ENCODE results near the gene CDHR5. TPM values are rescaled to one million over a fixed set of nuclear protein-coding genes. Genes with fewer than 3 reads are reported as not detected.
A peak's percentile ranks its signal among the peaks of the same experiment; 100 is the strongest.

The CDHR5 gene
- total RNA-seq, 2 experiments from 2014 or later: not detected

DNA sequence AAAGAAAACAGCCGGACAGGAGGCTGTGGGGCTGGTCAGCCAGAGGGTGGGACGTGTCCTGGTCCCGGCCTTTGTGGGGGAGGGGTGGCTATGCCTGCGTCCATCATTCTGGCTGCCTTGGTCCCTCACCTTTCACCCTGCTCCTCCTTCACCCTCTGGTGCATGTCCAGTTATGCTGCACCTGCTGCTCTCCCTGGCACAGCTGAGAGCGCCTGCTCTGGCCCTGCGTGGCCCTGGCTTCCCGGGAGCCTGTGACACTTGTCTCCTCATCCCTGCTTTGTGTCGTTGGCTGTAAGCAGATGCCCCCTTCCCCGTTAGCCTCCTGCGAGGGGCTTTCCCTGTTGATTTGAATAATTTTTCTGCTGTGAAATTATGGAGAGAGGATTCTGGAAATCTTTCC is 31.8 kb downstream of the CDHR5 start:
- Mint-ChIP-seq H3K36me3 (ENCODE audit: low read depth) (peaks cover 72% of the 10 kb centered on the region), H3K27ac (no peak overlapping the region), H3K9me3 (no peaks in the 10 kb centered on the region)

DNA sequence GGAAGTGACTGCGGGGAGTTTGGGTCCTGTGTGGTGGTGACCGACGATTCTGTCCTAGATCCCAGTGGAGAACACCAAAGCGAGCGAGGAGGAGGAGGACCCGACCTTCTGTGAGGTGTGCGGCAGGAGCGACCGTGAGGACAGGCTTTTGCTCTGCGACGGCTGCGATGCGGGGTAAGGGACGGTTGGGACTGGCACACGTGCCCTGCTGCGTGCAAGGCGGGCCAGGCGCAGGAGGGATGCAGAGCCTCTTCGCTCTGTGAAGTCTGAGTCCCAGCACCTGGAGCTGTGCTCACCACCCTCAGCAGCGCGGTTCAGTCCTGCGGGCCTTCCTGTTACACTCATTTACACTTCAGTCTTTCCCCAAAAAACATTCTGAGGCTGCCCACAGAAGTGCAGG is 32.3 kb downstream of the CDHR5 start:
- Mint-ChIP-seq H3K4me1 (peaks cover 41% of the 10 kb centered on the region), H3K36me3 (ENCODE audit: low read depth) (peaks cover 76% of the 10 kb centered on the region), H3K27ac (no peak overlapping the region), H3K4me3 (no peak overlapping the region), H3K27me3 (no peaks in the 10 kb centered on the region), H3K9me3 (no peaks in the 10 kb centered on the region)
- POLR2A ChIA-PET: no interaction called here
- DNase-seq: no peak
- CTCF ChIA-PET: no interaction called here

More for the DNA sequence above, 31.8 kb downstream of the CDHR5 start:
- no peak for DNase-seq
- H3K4me3 Mint-ChIP-seq: no peak overlapping the region
- ChIA-PET POLR2A (no interaction called here), CTCF (no interaction called here)
- peaks cover 37% of the 10 kb centered on the region for H3K4me1 Mint-ChIP-seq
- H3K27me3 Mint-ChIP-seq: no peaks in the 10 kb centered on the region

DNA sequence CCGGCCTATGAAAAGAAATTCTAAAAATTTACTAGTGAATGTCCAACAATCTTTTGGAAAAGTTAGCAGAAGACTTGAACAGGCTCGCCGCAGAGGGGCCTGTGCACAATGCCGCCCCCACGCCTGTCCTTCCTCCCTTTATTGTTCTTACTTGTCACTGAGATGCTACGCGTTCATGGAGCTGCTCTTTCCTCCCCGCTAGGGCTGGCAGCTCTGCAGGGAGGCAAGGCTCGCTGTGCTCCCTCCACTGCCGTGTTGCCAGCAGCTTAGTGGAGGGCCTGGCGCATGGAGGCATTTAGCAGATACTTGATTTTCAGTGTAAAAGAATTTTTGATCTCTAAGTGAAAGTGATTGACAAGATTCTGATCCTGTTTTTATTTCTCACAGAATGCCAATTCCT is 33.8 kb downstream of the CDHR5 start:
- H3K4me3 Mint-ChIP-seq: no peak overlapping the region
- ChIA-PET CTCF (interaction anchor here (0.7 kb wide), 2 partner anchors 7 to 15 kb away, joined by 3 to 4 read pairs; partner anchors contain the start of gene PHRF1), POLR2A (interaction anchor here (0.8 kb wide), 1 partner anchor 13 kb away, joined by 3 read pairs; no protein-coding TSS in a partner anchor)
- no peaks in the 10 kb centered on the region for H3K27me3 Mint-ChIP-seq
- peak overlapping the region; percentile 16 for H3K27ac Mint-ChIP-seq
- no peaks in the 10 kb centered on the region for H3K9me3 Mint-ChIP-seq
- DNase-seq: no peak
- H3K4me1 Mint-ChIP-seq: peaks cover 42% of the 10 kb centered on the region
- H3K36me3 Mint-ChIP-seq (ENCODE audit: low read depth): peaks cover 72% of the 10 kb centered on the region

DNA sequence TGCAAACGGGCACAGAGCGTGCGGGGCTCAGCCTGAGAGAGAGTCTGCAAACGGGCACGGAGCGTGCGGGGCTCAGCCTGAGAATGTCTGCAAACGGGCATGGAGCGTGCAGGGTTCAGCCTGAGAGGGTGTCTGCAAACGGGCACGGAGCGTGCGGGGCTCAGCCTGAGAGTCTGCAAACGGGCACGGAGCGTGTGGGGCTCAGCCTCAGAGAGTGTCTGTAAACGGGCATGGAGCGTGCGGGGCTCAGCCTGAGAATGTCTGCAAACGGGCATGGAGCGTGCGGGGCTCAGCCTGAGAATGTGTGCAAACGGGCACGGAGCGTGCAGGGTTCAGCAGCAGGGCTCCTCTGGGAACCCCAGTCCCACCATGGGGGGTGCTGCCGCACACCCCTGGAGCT is 35.0 kb downstream of the CDHR5 start:
- ChIA-PET POLR2A (interaction anchor here (1.2 to 1.5 kb wide), 2 partner anchors 25 to 136 kb away, joined by 3 to 4 read pairs; no protein-coding TSS in a partner anchor), CTCF (no interaction called here)
- DNase-seq: no peak
- Mint-ChIP-seq H3K9me3 (no peaks in the 10 kb centered on the region), H3K4me3 (no peak overlapping the region), H3K27me3 (no peaks in the 10 kb centered on the region), H3K27ac (peak overlapping the region; percentile 99), H3K36me3 (ENCODE audit: low read depth) (peaks cover 69% of the 10 kb centered on the region), H3K4me1 (peaks cover 34% of the 10 kb centered on the region)

DNA sequence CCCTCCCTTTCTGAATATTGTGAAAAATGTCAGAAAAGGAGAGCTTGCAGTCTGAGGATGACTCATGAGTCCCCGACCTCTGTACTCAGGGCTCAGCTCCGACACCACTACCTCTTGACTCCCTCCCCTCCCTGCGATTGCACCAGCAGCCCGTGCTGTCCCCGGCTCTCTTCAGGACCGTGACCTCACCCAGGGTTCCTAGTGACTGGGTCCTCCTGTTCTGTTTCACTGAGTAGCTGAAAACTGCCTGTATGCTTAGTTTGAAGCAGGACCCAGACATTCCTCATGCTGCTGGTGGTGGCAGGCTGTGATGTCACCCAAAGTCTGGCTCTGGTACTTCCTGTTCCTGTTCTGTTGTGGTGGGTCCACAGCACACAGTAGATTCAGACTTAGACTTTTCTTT is 36.8 kb downstream of the CDHR5 start:
- Mint-ChIP-seq H3K9me3 (no peaks in the 10 kb centered on the region), H3K4me3 (peak overlapping the region; percentile 65), H3K27ac (peak overlapping the region; percentile 99), H3K36me3 (ENCODE audit: low read depth) (peaks cover 62% of the 10 kb centered on the region), H3K4me1 (peaks cover 31% of the 10 kb centered on the region), H3K27me3 (no peaks in the 10 kb centered on the region)
- peak; percentile 73 for DNase-seq
- CTCF ChIA-PET: interaction anchor here (0.6 to 1.5 kb wide), 4 partner anchors 12 to 138 kb away, joined by 3 to 7 read pairs (median 4); no protein-coding TSS in a partner anchor
- POLR2A ChIA-PET: interaction anchor here (0.9 to 2.4 kb wide), 12 partner anchors 10 to 319 kb away, joined by 3 to 9 read pairs (median 6); partner anchors contain the start of genes DEAF1, IRF7, PHRF1 and TMEM80

DNA sequence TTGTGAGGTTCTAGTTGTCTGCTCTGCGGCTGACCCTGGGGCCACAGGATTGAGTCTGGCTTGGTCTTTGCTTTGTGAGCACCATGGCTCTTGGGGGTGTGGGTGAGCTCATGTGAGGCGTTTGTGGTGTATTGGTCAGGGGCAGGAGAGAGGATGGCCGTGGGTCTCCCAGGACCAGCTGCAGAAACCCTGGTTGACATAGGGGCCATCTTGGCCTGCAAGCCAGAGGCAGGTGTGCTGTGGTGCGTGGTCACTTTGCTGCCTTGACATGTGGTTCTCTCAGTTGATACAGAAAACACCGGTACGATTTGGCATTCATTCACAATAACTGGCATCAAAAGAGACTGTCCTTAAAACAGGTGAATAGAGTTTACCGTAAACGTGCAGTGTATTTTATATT is 37.2 kb downstream of the CDHR5 start:
- Mint-ChIP-seq H3K27ac (peak overlapping the region; percentile 99), H3K4me3 (peak overlapping the region; percentile 65), H3K9me3 (no peaks in the 10 kb centered on the region), H3K4me1 (peaks cover 31% of the 10 kb centered on the region), H3K27me3 (no peaks in the 10 kb centered on the region), H3K36me3 (ENCODE audit: low read depth) (peaks cover 62% of the 10 kb centered on the region)
- no peak for DNase-seq
- ChIA-PET CTCF (interaction anchor here (0.6 to 1.5 kb wide), 4 partner anchors 12 to 138 kb away, joined by 3 to 7 read pairs (median 4); no protein-coding TSS in a partner anchor), POLR2A (interaction anchor here (0.9 to 2.4 kb wide), 12 partner anchors 9 to 319 kb away, joined by 3 to 9 read pairs (median 6); partner anchors contain the start of genes DEAF1, IRF7, PHRF1 and TMEM80)

DNA sequence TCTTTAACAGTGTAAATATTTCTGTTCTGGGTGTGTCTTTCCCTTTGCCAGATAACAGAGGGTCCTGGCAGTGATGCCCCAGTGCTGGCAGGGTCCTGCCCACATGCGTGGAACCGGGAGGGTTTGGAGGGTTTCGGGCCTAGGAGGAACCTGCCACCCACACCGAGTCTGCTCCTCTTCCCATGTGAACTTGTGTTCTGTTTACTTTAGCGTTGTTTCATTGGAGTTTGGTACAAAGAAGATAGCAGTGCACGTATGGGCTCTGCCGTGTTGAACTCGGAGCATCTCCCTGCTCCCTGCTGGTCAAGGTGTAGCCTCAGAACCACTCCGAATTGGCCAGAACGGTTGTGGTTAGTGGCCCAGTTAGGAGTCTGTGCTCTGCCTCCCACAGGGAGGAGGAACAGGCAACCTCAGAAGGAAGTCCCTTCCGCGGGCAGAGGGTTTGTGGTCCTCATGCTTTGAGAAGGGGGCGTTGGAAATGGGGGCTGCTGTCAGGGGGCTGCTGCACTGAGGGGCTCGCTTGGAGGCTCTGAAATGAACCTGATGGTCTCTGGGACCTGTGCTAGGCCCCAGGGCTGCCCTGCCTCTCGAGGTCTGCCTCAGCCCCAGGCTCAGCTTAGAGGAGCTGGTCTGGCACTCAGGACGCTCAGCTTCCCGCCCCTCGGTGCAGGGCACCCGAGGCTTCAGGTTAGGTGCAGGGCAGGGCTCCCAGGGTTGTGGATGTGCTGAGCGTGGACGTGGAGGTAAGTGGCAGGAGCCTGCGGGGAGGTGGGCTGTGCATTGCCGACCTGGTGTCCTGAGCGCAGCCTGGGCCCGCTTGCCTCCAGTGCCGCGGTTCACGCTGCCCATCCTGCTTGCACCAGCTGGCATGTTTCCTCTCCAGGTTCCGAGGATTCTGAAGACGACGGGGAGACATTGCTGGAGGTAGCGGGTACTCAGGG is 38.1 kb downstream of the CDHR5 start:
- CTCF ChIA-PET: interaction anchor here (1.3 kb wide), 1 partner anchor 31 kb away, joined by 8 read pairs; no protein-coding TSS in a partner anchor
- no peak overlapping the region for H3K4me3 Mint-ChIP-seq

DNA sequence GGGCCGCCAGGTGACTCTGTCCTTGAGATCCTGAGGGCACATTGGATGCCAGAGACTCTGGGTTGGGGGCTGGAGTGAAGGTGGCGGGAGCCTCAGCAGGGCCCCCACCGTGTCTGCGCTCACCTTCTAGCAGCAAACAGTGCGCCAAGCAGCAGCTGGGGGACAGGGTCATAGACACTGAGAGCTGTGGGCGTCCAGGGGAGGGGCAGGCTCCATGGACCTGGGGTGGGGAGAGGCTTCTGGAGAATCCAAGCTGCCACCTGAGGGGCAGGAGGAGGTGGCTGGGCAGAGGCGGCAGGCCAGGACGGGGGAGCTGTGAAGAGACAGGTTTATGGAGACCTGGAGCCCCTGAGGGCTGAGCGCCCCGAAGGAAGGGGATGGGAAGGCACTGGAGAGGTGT is 40.5 kb downstream of the CDHR5 start:
- POLR2A ChIA-PET: interaction anchor here (1.6 kb wide), 1 partner anchor 8 kb away, joined by 3 read pairs; the partner anchor contains the start of gene PHRF1
- no peak for DNase-seq
- Mint-ChIP-seq H3K36me3 (ENCODE audit: low read depth) (peaks cover 48% of the 10 kb centered on the region), H3K27me3 (no peaks in the 10 kb centered on the region), H3K4me1 (peaks cover 40% of the 10 kb centered on the region), H3K4me3 (no peak overlapping the region), H3K9me3 (no peaks in the 10 kb centered on the region), H3K27ac (no peak overlapping the region)
- CTCF ChIA-PET: no interaction called here

More for the DNA sequence above, 38.1 kb downstream of the CDHR5 start:
- POLR2A ChIA-PET: interaction anchor here (0.9 to 2.4 kb wide), 6 partner anchors 8 to 318 kb away, joined by 3 to 8 read pairs (median 6); partner anchors contain the start of genes DEAF1 and TMEM80
- H3K27me3 Mint-ChIP-seq: no peaks in the 10 kb centered on the region
- DNase-seq: no peak
- peak overlapping the region; percentile 99 for H3K27ac Mint-ChIP-seq
- peaks cover 60% of the 10 kb centered on the region for H3K36me3 Mint-ChIP-seq (ENCODE audit: low read depth)
- H3K4me1 Mint-ChIP-seq: peaks cover 31% of the 10 kb centered on the region
- H3K9me3 Mint-ChIP-seq: no peaks in the 10 kb centered on the region

DNA sequence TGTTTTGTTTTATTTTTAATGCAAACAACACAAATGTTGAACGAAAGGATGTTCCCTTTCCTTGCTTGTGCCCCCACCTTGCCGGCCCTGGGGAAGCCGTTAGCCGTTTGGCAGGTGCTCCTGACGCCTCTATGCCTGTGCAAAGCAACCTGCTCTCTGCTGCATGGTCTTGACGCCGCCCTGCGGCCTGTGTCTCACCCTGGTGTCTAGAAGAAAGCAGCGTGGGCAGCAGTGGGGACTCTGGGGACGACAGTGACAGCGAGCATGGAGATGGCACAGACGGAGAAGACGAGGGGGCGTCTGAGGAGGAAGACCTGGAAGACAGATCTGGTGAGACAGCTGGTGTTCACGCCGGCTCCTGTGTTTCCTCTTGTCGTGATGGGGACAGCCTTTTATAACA is 43.0 kb downstream of the CDHR5 start:
- POLR2A ChIA-PET: no interaction called here
- peaks cover 39% of the 10 kb centered on the region for H3K36me3 Mint-ChIP-seq (ENCODE audit: low read depth)
- H3K4me1 Mint-ChIP-seq: peaks cover 40% of the 10 kb centered on the region

DNA sequence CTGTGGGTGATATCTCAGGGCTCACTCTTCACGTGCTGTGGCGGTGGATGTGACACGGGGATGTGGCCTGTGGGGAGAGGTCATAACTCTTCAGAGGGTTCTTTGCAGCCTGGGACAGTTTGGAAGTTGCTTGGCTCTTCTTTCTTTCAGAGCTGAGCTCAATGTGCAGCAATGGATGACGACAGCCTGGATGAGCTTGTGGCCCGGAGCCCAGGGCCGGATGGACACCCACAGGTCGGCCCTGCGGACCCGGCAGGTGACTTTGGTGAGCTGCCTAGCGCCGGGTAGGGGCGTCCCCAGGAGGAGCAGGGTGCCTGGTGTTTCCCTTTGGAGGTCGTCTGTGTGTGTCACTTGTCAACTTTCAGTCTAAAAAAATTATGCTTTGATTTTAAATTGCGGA is 43.4 kb downstream of the CDHR5 start:
- DNase-seq: no peak
- Mint-ChIP-seq H3K4me3 (no peak overlapping the region), H3K27me3 (no peaks in the 10 kb centered on the region), H3K36me3 (ENCODE audit: low read depth) (peaks cover 36% of the 10 kb centered on the region), H3K9me3 (no peaks in the 10 kb centered on the region), H3K27ac (peak overlapping the region; percentile 40), H3K4me1 (peaks cover 37% of the 10 kb centered on the region)
- CTCF ChIA-PET: no interaction called here
- POLR2A ChIA-PET: no interaction called here

More for the DNA sequence above, 43.0 kb downstream of the CDHR5 start:
- no peak for DNase-seq
- Mint-ChIP-seq H3K4me3 (no peak overlapping the region), H3K27me3 (no peaks in the 10 kb centered on the region), H3K27ac (no peak overlapping the region), H3K9me3 (no peaks in the 10 kb centered on the region)
- CTCF ChIA-PET: no interaction called here

DNA sequence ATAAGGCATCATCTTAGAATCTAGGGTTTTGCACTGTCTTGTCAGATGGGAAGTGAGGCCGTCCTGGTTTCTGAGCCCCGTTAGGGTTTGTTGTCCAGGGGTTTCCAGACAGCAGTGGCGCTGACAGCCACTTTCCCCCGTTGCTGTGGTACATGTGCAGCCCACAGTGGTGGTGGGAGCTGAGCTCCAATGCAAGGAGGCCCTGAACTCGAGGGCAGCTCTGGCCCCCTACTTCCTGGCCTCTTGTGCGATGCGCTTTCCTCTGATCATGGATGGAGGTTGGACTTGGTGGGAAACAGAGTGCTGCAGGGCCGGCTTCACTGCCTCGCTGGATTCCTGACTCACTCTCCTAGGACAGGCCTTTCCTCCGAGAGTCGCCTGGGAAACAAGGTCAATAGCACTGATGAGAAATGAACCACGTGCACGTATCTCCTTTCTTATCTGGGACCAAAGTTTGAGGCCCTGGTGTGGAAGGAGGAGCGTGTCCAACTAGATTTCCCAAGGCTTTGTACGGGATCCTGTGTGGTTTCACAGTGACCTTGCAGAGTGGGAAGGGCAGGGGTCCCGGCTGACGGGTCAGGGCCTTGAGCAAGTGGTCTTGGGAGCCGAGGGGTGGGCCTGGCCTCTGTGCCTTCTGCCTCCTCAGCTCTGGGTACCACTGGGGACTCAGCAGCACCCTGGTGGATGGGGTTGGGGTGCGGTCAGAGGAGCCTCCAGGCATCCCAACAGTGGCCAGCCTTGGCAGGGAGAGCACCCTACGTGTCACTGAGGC is 44.7 kb downstream of the CDHR5 start:
- CTCF ChIA-PET: no interaction called here
- Mint-ChIP-seq H3K27me3 (peaks cover 3% of the 10 kb centered on the region), H3K36me3 (ENCODE audit: low read depth) (peaks cover 32% of the 10 kb centered on the region), H3K4me1 (peaks cover 35% of the 10 kb centered on the region), H3K4me3 (no peak overlapping the region), H3K9me3 (no peaks in the 10 kb centered on the region), H3K27ac (no peak overlapping the region)
- POLR2A ChIA-PET: no interaction called here
- no peak for DNase-seq

DNA sequence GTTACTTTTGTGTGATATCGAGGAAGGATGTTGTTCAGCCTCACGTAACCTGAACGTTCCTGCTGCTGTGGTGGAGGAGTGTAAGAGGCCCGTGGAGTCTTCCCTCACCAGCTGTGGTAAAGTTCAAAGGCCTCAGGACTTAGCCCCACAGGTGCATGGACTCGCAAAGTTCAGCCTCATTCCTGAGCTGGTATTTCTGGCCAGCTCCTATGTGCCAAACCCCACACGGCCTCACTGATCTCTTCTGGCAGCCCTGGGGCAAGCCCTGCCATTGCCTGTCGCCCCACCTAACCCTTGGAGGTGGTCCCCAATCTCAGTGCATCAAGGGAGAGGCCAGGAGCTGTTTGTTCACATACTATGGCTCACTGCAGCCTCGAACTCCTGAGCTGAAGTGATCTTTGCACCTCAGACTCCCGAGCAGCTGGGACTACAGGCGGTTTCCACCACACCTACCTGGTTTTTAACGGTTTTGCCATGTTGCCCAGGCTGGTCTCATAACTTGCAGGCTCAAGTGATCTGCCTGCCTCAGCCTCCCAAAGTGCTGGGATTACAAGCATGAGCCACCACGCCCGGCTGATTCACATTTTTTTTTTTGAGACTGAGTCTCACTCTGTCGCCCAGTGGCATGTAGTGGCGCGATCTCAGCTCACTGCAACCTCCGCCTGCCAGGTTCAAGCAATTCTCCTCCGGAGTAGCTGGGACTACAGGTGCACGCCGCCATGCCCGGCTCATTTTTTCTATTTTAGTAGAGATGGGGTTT is 46.3 kb downstream of the CDHR5 start:
- DNase-seq: no peak
- peaks cover 13% of the 10 kb centered on the region for H3K27me3 Mint-ChIP-seq
- H3K36me3 Mint-ChIP-seq (ENCODE audit: low read depth): peaks cover 25% of the 10 kb centered on the region
- H3K4me1 Mint-ChIP-seq: peaks cover 46% of the 10 kb centered on the region
- peak overlapping the region; percentile 87 for H3K4me3 Mint-ChIP-seq
- no peaks in the 10 kb centered on the region for H3K9me3 Mint-ChIP-seq
- POLR2A ChIA-PET: interaction anchor here (0.9 to 3.3 kb wide), 7 partner anchors 10 to 169 kb away, joined by 3 to 19 read pairs (median 4); partner anchors contain the start of genes DEAF1, TALDO1 and TMEM80
- CTCF ChIA-PET: interaction anchor here (0.9 kb wide), 1 partner anchor 24 kb away, joined by 3 read pairs; no protein-coding TSS in a partner anchor
- H3K27ac Mint-ChIP-seq: peak overlapping the region; percentile 31

Data from activated CD4-positive, alpha-beta memory T cell treated with anti-CD3 and anti-CD28 coated beads, Interleukin-2, amount 10 ng/mL, durations not matched to agents 7 days and 5 days (primary cell).